Left renal cortex interstitium (tissue), 4 donors: Measurements from ENCODE around the gene SERPINC1. TPM values are rescaled to one million over a fixed set of nuclear protein-coding genes. Genes with fewer than 3 reads are reported as not detected.
"Not testable (repeated sequence)": the region's sequence is repeated elsewhere in the genome, so short reads cannot be mapped to it uniquely, and the experiment has no call there.

Experiments
- DNase-seq, 4 donors: peaks; one replicate each; pipeline ENCODE4 v3.0.0-alpha.2; 2013; ENCODE audit warnings: low read depth in 4 of 4, low spot score in 2 of 4, missing footprints in 1 of 4
- polyA plus RNA-seq, 4 donors: library from polyadenylated mRNA; unstranded; fragments of 120-200 nt; gene quantifications; one replicate each; pipeline ENCODE4 v1.2.1, GENCODE V29; 2013; ENCODE audit not compliant: insufficient read length in 4 of 4

SERPINC1 gene
- 10 to 100 TPM in 1 of 4 donors, under 1 TPM in 3; 0.27 to 10.1 (median 0.45) TPM for polyA plus RNA-seq

DNA sequence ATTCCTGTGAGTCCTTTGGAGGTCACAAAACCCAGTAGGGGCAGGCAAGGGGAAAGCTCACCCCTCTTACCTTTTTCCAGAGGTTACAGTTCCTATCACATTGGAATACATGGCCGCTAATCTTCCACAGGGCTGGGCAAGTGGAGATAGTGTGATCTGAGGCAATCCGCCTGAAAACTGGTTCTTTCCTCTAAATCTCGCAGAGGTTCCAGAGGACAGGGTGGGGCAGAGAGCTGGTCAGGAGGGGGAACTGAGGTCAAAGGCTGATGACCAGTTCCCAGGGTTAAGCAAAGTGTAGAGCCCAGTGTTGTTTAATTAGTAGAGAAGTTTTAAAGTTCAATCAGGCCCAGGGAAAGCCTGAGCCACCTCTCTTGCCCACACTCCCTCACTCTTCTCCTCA lies at the start of gene SERPINC1:
SERPINC1 (minus strand) TSS at position 179 of the 400 bp plus-strand sequence; CDS start at position 111, 68 bp downstream.
- no peak for DNase-seq

DNA sequence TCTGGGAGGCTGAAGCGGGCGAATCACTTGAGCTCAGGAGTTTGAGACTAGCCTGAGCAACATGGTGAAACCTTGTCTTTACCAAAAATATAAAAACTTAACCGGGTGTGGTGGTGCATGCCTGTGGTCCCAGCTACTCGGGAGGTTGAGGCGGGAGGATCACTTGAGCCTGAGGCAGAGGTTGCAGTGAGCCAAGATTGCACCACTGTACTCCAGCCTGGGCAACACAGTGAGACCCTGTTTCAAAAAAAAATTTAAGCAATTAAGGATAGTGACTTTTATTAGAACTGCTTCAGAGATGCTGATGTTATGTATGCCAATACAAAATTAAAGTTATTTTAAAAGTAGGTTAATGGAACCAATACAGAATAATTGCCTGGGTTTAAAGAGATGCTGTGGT lies 48.8 kb upstream of the SERPINC1 start:
- not testable (repeated sequence) for DNase-seq

DNA sequence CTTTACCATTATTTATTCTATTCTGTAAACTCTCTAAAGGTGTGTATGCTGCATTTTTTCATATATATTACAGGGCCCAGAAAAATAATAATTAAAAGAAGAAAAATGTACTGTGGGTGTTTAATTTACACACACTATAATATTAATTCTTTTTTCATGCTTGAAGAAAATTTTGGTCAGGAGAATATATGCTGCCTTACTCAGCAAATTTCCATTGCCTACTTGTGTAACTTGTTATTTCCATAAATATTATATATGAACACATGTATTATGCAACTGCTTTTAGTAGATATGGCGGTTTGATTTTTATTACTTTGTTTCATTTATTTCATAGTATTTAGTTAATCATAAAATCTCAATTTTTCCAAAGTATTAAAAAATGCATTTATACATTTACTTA lies 46.4 kb upstream of the SERPINC1 start:
- DNase-seq: no peak

DNA sequence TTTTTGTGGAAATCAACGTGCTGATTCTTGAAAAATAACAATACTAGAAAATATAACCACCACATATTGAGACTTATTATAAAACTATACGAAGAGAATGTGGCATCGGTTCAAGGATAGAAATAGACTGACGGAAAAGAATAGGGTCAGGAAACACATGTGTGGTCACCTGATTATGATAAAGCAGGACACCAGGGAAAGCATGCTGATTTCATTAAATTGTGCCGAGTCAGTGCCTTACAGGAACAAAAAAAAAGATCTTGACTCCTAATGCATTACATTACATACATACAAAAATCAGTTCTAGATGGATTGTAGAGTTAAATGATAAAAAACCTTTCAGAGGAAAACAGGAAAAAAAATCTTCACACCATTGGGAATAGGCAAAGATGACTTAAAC lies 43.5 kb upstream of the SERPINC1 start:
- DNase-seq: no peak

DNA sequence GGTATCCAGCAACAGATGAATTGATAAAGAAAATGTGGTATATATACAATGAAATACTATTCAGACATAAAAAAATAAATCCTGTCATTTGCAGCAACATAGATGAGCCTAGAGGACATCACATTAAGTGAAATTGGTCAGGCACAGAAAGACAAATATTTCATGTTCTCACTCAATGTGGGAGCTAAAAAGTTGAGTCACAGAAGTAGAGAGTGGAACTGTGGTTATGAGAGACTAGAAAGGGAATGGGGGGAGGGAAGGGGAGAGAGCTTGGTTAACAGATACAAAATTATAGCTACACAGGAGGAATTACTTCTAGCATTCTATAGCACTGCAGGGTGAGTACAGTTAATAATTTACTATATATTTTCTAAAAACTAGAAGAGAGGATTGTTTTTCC lies 37.1 kb upstream of the SERPINC1 start:
- DNase-seq: no peak

DNA sequence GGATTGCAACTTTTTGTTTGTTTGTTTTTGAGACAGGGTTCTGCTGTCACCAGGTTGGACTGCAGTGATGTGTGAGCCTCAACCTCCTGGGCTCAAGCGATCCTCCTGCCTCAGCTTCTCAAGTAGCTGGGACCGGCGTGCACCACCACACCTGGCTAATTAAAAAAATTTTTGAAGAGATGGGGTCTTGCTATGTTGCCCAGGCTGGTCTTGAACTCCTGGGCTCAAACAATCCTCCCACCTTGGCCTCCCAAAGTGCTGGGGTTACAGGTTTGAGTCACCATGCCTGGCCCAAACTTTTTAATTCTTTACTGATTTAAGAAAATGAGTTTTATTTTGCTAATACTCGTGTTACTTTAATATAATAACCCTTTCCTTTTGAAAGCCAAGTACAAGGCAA lies 31.5 kb upstream of the SERPINC1 start:
- DNase-seq: no peak

DNA sequence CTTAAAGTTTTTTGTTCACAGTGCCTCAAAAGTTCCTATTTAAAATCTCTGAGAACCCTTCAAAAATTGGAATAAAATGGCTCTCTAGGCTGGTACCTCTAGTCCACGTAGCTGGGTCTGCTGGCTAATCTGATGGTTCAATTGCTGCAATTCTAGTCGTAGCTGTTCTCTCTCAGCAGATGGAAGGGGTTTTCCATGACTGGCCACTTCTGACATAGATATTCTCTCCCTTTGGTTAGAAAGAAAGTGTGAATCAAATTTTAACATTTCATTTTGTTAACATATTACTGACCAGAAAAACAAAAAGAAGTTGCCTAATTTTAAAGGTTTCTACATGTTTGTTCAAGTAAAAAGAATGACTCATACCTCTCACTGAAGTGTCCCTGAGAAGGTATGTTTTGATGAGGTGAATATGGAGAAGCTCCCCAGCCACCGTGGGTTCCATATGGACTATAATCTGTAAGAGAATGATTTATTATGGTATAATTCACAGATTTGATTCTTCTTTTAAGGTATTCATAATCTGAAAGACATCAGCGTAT lies 29.3 kb upstream of the SERPINC1 start:
- DNase-seq: no peak

DNA sequence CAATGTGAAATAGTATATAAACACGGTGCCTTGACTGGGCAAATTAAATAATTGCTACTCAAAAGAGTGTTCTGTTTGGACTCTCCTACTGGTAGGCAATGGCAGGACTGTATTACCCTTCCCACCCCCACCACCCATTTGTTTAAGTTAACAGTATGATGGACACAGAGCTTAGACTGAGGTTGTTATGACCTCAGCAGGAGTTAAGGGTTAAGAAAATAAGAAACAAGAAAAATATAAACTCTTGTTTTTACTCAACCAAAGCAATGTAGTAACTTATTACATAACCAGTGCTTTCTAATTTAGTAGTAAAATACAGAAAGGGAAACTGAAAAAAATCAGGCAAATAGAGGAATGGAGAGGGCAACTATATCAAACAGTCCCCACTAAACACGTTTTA lies 19.9 kb upstream of the SERPINC1 start:
- DNase-seq: no peak

DNA sequence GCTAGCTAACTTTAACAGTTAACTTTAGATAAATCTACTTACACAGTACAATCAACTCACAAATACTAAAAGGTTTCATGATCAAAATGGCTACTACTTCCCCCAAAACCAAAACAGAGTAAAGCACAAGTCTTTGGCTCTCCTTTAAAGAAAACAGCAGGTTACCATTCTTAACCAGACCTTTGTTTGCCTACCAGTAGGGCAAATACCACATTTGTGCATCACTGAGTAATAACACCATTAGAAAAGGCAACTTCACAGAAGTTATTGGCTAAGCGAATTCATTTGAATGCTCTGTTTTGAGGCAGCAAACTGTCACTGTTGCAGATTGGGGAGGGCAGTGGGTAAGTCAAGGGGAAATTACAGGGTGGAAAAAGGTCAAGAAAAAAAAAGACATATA lies 17.3 kb upstream of the SERPINC1 start:
- DNase-seq: no peak

DNA sequence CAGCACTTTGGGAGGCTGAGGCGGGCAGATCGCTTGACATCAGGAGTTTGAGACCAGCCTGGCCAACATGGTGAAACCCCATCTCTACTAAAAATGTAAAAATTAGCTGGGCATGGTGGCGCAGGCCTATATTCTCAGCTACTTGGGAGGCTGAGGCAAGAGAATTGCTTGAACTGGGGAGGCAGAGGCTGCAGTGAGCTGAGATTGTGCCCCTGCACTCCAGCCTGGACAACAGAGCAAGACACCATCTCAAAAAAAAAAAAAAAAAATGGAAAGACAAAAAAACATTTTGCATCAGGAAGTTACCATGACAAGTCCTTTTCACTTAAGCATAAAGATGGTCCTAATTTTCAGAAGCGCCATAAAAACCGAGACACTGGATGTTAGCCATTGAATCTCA lies 13.4 kb upstream of the SERPINC1 start:
- DNase-seq: not testable (repeated sequence)

DNA sequence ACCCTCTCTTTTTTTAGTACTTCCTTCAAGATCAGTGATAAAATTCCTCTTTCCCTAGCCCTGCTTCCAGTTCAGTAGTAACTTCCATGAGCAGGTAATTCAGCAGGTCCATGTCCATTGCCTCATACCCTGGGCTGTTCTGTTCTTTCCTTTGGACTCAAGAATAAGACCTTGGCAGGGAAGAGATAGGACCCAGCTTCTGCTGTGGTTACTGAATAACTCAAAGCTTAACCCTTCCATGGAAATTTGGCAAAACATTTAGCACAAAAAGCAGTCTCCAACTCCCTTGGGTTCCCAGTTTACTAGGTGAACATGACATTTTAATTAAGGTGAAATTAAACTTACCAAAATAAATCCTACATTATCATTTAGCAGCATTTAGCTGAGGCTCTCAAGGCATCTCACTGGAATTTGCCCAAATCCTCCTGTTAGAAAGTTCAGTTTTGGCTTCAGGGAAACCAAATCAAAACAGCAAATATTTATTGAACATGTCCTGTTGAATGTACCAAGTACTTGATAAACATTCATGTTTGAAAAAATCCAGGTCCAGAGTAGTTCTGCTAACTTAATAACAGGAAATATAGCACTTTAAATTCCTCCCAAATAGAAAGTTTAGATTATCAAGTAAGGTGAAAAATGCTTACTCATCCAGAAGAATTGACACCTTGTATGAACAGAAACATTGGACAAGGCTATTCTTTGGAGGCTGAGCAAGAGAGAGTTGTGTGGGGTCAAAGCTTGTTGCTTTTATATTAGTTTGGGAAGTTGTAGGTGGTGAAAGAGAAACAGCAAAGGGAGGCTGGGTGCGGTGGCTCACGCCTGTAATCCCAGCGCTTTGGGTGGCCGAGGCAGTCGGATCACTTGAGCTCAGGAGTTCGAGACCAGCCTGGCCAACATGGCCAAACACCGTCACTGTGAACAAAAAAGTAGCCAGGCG lies 8.4 kb upstream of the SERPINC1 start:
- no peak for DNase-seq

DNA sequence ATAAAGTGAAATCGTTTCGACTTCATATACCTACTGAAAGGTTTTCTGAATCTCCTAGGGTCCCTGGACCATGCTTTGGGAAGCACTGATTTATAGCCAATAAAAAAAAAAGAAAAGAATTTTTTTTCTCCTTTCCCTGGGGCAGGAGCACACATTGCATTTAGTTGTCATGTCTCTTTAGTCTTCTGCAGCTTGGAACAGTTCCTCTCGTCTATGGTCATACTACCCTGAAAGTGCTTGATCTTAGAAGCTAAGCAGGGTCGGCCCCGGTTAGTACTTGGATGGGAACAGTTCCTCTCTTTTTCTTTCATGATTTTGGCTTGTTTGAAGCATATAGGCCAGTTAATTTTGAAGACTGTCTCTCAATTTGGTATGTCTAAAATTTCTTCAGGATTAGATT lies 3.7 kb upstream of the SERPINC1 start:
- no peak for DNase-seq

DNA sequence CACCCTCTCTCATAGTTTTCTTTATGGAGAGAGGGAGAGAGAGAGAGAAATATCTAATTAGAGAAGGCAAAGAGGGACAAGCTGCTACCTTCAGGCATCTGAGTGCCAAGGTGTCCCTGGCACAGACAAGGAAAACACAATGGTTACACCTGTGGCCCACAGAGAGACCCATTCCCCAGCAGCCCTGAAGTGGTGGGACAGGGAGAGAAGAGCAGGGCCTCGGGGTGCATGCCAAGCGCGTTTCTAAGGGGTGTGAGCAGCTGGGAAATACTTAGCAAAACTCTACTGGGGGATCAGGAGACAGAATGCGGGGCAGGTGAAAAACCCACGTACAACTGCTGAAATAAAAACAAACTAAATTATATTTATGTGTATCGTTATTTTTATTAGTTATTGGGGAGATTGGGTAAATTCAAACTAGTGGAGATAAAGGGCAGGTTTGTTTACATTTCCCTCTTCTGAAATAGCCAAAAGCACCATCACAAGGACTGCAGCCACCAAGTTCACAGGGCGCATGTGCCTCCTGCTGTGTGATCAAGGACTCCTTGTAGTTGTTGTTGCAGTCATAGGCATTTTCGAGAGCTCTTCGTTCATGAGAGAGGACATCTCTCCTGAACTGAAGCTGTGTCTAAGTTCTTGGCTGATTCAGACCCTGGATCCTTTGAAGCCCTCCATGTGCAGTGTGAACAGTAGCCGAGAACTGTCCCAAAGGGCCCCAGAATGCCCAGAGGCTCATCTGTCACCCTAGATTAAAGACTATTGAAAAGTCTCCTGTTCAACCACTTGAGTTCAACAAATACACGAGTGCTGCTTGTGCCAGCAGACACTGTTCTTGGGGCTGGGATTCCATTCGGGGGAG lies 737 bp upstream of the SERPINC1 start:
- no peak for DNase-seq

DNA sequence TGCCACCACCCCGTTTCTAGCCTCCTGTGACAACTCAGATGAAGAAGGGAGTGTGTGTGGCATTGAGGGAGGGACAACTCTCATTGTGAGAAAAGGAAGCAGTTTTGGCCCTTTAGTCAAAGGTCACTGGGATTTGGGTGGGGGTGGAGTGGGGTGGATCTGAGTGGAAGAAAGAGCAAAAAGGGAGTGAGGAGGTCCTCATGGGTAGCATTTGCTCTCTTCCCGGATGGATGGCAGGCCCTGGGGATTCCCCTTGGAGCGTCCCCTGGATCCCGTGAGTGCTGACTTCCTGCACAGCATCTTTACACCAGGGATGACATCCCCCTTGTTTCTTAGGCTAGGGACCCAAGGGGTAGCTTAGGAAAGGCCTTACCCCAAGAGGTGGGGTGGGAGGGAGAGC lies 460 bp downstream of the SERPINC1 start:
- no peak for DNase-seq

DNA sequence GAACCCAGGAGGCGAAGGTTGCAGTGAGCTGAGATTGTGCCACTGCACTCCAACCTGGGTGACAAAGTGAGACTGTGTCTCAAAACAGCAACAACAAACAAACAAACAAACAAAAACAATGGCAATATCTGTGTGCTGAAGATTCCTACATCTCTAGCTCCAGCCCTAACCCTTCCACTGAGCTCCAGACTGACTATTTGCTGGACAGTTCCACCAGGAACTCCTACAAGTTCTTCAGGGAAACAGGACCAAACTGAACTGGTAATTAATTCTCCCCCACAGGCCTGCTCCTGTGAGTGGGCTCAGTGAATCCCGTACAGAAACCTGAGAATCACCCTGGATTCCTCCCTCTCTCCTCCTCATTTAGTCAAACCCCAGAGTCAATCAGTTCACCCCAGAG lies 1.5 kb downstream of the SERPINC1 start:
- no peak for DNase-seq

DNA sequence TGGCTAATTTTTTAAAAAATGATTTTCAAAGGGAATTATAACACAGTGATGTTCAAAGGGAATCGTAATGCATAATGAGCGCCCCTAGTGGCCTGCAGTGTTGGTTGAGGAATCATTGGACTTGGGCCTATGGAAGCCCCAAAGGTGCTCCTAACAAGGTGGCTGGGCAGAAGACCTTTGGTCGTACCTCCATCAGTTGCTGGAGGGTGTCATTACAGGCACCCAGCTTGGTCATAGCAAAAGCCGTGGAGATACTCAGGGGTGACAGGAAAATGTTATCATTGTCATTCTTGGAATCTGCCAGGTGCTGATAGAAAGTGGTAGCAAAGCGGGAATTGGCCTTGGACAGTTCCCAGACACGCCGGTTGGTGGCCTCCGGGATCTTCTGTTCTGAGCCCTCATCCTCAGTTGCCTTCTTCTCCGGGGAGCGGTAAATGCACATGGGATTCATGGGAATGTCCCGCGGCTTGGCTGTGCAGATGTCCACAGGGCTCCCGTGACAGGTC lies 2.7 kb downstream of the SERPINC1 start:
- DNase-seq: no peak

DNA sequence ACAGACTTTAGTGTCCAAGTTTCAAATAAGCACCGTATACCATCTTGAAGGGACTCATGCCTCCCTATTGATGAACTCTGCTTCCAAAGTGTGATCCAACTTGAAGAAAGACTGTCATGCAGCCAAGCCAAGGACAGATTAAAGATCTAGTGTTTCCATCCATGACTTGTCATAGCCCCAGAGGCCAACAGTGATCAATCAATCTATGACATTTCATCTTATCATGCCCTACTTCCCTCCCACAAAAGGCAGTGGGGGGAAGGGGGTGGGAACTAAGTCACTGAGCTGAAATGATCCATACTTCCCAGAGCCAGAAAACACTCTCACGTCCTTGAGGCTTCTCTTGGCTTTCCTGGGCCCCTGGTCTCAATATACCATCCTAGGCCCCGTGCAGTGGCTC lies 4.0 kb downstream of the SERPINC1 start:
- no peak for DNase-seq

DNA sequence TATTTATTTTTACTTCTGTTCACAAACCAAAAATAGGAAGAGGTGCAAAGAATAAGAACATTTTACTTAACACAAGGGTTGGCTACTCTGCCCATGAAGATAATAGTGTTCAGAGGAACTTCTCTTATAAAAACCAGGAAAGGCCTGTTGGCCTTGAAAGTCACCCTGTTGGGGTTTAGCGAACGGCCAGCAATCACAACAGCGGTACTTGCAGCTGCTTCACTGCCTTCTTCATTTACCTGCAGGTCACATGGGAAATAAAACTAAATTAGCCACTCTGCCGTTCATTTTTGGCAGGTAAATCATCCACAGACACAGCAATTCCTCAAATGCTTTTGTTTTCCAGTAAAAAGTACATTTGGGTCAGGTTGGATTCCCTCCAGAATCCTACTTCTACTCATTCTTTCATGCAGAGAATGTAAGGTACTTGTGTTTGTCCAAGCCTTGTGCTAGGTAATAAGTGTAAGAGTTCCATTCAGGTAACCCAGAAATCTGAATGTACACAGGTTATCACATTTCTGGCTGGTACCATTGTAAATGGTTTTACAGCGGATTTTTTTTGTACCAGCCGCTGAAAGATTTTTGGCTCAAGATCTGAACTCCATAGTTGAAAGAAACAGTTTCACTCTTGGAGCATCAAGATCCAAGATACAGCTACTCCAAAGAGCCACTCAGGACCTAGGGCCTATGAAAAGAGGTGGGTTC lies 13.1 kb downstream of the SERPINC1 start:
- no peak for DNase-seq

DNA sequence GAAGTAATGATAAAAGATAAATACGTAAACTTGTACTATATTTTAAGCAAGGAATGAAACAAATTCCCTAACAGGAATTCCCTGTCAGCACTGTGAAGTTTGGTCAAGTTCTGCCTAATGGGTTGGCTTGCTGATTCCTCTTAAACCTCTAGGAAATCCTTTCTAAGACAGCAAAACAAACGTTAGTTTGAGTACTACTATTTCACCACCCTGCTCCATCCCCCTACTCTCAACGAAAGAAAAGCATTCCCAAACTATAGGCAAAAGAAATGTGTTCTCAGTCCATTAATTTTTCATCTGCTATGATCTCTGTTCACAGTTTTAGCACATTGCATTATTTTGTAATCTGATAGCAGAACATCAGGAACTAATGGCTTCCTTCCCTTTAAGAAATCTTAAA lies 16.1 kb downstream of the SERPINC1 start:
- DNase-seq: no peak

DNA sequence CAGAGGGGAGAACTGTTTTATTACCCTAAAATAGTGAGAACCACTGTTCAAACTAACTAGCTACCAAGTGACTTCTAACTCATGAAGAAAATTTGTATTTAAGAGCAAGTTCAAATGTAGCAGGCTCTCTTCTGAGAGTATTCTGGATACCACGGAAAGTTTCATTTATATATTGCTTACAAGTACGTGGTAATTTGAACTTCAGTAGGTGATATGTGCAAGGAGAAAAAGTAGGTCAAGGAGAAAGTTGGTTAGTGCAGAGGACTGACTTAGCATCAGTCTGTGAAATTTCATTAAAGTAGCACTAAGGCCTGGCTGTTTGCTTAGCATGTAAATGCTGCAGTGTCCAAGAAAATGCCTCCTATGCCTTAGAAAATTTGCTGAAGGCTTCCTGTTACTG lies 16.7 kb downstream of the SERPINC1 start:
- no peak for DNase-seq
